Measurements from ENCODE around the gene OR5M10.
"Not testable (repeated sequence)": the region's sequence is repeated elsewhere in the genome, so short reads cannot be mapped to it uniquely, and the experiment has no call there.

OR5M10 gene

DNA sequence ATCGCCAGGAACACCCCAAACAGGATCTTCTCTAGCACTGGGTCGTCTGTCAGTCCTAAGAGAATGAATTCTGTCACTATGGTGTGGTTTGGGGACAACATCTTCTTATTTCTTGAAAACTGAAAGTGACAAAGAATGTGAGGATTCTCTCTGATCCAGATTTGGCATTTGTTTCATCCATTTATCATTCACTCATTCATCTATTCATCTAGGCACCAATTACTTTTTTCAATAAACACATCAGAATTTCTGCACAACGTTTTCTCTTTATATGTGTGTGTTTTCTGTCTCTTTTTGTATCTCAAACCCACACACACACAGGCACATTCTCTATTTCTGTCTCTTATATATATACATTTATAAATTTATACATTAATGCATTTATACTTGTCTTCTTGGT, at the start of gene OR5M10:
Gene OR5M10, minus strand, starts transcription at position 101 of the 400 bp plus-strand sequence. Its CDS starts 0 bp downstream, at position 101.
- DNase-seq (ENCODE audit: low read depth in 3 of 3), result no peak

DNA sequence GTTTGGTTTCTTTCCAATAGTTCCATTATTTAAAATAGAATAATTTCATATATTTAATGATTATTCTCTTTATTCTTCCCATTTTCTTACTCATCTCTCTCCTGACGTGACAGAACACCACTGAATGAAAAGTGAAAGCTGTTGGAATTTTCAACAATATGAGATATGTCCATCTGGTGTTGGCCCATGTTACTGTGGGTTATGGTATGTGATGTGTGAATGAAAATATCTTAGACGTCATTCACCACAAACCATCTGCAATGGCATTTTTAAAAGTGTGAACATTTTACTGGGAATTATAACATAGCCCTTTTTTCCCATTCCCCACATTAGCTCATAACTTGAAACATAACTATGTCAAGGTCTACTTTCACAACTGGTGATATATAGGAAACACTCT, 48.4 kb upstream of the OR5M10 start:
- no peak for DNase-seq (ENCODE audit: low read depth in 3 of 3)

DNA sequence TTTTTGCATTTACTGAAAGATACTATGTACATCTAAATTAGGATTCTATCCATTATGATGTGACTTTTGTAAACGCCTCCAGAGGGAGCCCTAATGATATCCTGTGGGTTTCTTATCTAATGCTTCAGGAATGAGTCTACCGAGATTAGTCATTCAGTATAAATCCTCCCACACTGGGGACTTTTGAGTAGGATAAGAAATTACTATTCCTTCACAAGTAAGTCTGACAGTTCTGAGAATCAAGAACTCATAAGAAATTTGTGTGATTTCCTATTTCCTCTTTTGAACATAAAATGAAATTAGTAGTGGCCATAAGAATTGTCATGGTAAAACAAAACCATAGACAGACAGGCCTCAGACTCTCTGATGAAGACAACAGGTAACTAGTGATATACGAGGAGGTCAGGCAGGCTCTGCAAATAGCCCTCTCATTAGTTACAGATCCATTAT, 47.2 kb upstream of the OR5M10 start:
- no peak for DNase-seq (ENCODE audit: low read depth in 3 of 3)

DNA sequence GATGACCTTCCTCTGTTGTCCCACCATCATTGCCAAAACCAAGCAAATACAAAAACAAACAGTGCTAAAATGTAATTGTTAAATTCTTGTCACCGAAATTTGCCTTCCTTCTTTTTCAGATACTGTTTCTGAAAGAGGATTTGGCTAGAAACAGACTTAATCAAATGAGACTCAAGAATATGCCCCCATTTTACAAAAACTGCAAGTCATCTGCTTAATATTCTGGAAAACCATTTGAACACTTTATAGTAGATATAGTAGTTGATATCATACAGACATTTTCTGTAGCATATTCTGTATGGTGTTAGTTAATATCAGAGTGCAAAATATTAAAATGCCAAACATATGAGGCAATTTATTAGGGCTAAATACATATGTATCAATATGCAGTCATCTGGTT, 33.7 kb upstream of the OR5M10 start:
- no peak for DNase-seq (ENCODE audit: low read depth in 3 of 3)

DNA sequence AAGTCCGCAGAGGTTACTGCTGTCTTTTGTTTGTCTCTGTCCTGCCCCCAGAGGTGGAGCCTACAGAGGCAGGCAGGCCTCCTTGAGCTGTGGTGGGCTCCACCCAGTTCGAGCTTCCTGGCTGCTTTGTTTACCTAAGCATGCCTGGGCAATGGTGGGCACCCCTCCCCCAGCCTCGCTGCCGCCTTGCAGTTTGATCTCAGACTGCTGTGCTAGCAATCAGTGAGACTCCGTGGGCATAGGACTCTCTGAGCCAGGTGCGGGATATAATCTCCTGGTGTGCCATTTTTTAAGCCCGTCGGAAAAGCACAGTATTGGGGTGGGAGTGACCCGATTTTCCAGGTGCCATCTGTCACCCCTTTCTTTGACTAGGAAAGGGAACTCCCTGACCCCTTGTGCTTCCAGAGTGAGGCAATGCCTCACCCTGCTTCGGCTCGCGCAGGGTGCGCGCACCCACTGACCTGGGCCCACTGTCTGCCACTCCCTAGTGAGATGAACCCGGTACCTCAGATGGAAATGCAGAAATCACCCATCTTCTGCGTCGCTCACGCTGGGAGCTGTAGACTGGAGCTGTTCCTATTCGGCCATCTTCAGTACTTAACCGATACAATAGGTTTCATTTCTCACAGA, 14.7 kb upstream of the OR5M10 start:
- DNase-seq (ENCODE audit: low read depth in 3 of 3), result not testable (repeated sequence)

DNA sequence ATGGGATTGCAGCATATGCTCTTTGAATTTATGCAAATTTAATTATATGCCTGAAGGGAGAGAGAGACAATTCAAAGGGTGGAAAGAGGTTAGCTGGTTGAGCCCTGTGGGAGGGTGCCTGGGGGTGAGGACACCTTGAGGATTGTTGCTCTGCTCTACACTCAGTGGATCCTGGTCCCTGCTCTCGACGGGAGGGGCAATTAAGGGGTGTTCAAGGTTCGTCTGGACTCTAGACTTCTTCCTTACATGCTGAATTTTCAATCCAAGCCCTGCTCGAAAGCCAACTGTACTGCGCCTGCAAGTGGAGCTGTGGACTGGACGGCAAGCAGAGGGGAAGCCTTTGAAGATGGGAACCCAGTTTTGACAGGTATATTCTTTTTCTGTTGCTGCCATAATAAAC, 18.9 kb downstream of the OR5M10 start:
- no peak for DNase-seq (ENCODE audit: low read depth in 3 of 3)

DNA sequence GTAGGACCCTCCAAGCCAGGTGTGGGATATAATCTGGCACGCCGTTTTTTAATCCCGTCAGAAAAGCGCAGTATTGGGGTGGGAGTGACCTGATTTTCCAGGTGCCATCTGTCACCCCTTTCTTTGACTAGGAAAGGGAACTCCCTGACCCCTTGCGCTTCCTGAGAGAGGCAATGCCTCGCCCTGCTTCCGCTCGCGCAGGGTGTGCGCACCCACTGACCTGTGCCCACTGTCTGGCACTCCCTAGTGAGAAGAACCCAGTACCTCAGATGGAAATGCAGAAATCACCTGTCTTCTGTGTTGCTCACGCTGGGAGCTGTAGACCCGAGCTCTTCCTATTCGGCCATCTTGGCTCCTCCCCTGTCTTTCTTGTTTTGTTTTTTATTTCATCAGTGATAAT, 22.8 kb downstream of the OR5M10 start:
- DNase-seq (ENCODE audit: low read depth in 3 of 3), result not testable (repeated sequence)

DNA sequence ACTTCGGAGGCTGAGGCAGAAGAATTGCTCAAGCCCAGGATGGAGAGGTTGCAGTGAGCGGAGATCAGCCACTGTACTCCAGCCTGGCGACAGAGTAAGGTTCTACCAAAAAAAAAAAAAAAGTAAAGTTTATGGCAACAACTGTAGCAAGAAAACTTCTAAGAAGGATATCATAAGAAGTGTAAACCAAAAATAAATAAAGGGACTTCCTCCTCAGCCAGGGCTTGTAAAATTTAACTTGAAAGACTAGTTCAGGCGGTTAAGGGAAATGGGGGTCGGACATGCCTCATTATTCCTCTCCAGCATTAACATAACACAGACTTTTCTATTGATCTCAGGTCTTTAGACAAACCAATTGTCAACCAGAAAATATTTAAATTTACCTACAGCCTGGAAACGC, 32.0 kb downstream of the OR5M10 start:
- no peak for DNase-seq (ENCODE audit: low read depth in 3 of 3)

DNA sequence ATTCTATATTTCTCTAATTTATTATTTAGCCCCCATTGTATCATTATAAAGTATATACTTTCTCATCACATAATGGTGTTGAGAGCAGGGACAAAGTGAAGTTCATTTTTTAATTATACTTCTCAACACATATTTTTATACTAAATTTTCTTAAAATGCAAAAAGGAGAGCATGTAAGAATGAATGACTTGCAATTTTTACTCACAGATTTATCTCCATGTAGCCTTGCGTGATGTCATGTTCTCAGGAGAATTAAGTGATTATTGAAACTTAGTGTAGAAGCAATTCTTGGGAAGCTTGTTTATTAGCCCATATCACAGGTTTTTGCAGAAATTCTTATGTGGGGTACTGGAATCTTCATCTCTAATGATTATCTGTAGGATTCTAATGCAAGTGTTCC, 33.8 kb downstream of the OR5M10 start:
- DNase-seq (ENCODE audit: low read depth in 3 of 3), result no peak

DNA sequence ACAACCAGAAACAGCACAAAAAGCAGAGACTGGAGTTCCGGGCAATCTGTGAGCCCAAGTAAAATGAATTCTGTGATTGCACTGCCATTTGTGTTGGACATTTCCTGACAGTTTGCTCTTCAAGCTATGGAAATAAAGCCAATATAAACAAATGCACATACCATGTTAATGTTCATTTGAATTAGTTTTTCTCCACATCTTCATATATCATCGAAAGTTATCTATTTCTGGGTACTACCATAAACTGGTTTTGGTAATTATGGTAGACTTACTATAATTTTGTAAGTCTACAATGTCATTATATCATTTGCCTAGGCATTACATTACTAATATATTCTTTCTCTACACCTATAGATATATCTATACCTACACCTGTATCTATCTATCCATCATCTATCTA, 34.4 kb downstream of the OR5M10 start, which contains the start of gene OR5M11:
Gene OR5M11, minus strand, starts transcription at position 101 of the 400 bp plus-strand sequence. Its CDS starts 0 bp downstream, at position 101.
- no peak for DNase-seq (ENCODE audit: low read depth in 3 of 3)

DNA sequence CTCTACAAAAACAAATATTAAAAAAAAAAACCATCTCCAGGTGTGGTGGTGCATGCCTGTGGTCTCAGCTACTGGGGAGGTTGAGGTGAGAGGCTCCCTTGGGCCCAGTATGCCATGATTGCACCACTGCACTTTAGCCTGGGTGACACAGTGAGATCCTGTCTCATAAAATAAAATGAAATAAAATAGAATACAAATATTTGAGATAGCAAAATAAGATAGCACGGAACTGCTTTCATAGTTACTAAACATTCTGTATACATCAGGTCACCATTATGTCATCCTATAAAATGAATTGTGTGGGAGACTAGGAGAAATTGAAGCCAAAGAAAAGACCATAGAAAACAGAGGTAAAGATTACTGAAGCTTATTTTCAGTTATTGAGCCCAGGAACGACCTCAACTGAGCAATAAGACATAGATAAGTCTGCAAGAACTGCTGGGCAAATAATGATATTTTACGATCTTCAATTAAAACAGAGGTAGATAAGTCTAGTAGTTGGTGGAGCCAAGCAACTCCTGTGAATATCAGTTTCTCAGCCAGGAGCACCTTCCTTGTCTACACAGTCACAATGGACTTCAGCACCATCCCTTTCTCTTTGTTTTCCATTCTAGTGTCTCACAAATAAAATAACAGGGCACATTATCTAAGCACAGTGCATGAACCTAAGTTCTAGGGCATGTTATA, 44.3 kb downstream of the OR5M10 start:
- DNase-seq (ENCODE audit: low read depth in 3 of 3), result no peak

DNA sequence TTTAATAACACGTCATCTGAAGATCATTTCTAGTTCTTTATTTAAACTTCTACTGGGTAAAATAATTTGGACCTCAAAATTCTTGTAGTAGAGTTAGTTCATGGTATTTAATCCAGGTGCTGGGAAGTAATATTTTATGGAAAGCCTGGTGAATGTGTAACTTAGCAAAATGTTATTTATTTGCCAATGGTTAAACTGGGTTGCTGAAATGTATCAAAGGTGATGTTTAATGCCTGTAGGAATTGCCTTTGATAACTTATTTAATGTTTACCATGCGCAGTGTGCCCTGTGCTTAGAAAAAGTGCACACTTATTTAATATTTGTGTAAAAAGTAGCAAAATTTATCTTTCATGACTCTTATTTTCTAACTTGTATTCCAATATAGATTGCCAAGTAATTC, 45.7 kb downstream of the OR5M10 start:
- DNase-seq (ENCODE audit: low read depth in 3 of 3), result no peak
